ENCODE measurements around the gene COL4A6. TPM values are rescaled to one million over a fixed set of nuclear protein-coding genes. Genes with fewer than 3 reads are reported as not detected.

Gene COL4A6
- polyA plus RNA-seq, 3 donors = not detected

DNA sequence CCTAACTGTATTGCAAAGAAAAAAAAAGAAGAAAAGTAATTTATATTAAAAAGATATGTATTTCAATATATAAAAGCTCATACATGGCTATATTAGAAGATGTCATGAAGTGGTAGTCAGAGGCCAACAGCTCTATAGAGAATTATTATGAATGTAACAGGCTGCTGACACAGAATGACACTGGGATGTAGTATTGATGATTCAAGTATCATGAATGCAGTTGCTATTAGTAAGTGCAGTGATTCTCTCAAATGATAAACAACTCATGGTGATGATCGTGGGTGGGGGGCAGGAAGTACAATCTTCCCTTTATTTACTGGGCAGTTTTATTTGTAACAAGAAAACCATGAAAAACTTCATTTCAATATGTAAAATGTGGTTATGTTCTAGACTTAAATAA lies 124.6 kb downstream of the COL4A6 start:
- Histone ChIP-seq H3K9ac (ENCODE audit: insufficient read depth, low read length, poor library complexity, severe bottlenecking) (no peak overlapping the region), H2AFZ (ENCODE audit: insufficient read depth, low read depth, low read length, poor library complexity, severe bottlenecking) (no peak overlapping the region), H3K79me2 (ENCODE audit: insufficient read depth, low read length) (no peaks in the 10 kb centered on the region), H3K4me1 (ENCODE audit: control insufficient read depth in 1 of 2, insufficient read depth in 2 of 2, low read length in 2 of 2) (no peaks in the 10 kb centered on the region), H3K4me2 (replicated peaks; ENCODE audit: extremely low read depth, low read length, poor library complexity, severe bottlenecking) (no peak overlapping the region), H3K27me3 (ENCODE audit: control insufficient read depth in 2 of 2, insufficient read depth in 2 of 2, low read length in 2 of 2) (peaks cover 0 to 3% of the 10 kb centered on the region in 2 donors), H4K20me1 (ENCODE audit: insufficient read depth, low read length) (no peaks in the 10 kb centered on the region), H3K27ac (ENCODE audit: low read depth in 1 of 2, low read length in 2 of 2) (no peak overlapping the region), H3K9me3 (replicated peaks in 1 of 2; ENCODE audit: control insufficient read depth in 1 of 2, insufficient read depth in 1 of 2, low read length in 2 of 2) (no peaks in the 10 kb centered on the region), H3K36me3 (replicated peaks in 1 of 2; ENCODE audit: control insufficient read depth in 1 of 2, insufficient read depth in 2 of 2, low read length in 2 of 2) (no peaks in the 10 kb centered on the region), H3K4me3 (replicated peaks in 1 of 3; ENCODE audit: low read depth in 2 of 3, low read length in 3 of 3) (no peak overlapping the region)
- no peak overlapping the region for H3K4me3 Mint-ChIP-seq
- no peaks in the 10 kb centered on the region for H3K36me3 Mint-ChIP-seq
- TF ChIP-seq, protein P1, sequence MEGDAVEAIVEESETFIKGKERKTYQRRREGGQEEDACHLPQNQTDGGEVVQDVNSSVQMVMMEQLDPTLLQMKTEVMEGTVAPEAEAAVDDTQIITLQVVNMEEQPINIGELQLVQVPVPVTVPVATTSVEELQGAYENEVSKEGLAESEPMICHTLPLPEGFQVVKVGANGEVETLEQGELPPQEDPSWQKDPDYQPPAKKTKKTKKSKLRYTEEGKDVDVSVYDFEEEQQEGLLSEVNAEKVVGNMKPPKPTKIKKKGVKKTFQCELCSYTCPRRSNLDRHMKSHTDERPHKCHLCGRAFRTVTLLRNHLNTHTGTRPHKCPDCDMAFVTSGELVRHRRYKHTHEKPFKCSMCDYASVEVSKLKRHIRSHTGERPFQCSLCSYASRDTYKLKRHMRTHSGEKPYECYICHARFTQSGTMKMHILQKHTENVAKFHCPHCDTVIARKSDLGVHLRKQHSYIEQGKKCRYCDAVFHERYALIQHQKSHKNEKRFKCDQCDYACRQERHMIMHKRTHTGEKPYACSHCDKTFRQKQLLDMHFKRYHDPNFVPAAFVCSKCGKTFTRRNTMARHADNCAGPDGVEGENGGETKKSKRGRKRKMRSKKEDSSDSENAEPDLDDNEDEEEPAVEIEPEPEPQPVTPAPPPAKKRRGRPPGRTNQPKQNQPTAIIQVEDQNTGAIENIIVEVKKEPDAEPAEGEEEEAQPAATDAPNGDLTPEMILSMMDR (IDR thresholded peaks at IDR 0.05) = no peak
- no peak overlapping the region for H3K27ac Mint-ChIP-seq
- no peaks in the 10 kb centered on the region for H3K4me1 Mint-ChIP-seq
- DNase-seq = no peak
- H3K27me3 Mint-ChIP-seq (ENCODE audit: low read depth in 3 of 3) = peaks cover 0 to 5% (median 2%) of the 10 kb centered on the region in 3 donors
- no peaks in the 10 kb centered on the region for H3K9me3 Mint-ChIP-seq
- no CpG with 5 or more reads among the region's 1 CpG for WGBS (ENCODE audit: insufficient coverage)
- intact Hi-C loops (cut with micrococcal nuclease) = no loop called here

DNA sequence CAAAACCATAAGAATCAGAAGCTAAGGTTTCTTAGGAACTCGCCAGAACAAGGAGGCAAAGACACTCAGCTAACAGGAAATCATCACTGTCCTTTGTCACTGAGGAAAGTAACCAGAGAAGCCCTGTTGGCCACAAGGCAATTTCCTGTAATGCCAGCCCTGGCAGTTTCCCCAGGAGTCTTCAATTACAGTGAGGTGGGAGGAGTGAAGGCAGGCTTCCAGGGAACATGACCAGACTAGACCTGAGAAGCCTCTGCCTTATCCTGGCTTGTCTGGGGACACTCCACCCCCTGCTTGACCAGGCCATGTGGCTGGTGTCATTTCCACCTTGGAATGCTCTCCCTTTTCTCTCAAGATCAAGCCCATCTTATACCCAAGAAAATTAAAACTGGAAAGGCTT lies 125.3 kb downstream of the COL4A6 start:
- H4K20me1 ChIP-seq (ENCODE audit: insufficient read depth, low read length) = no peaks in the 10 kb centered on the region
- no peaks in the 10 kb centered on the region for H3K79me2 ChIP-seq (ENCODE audit: insufficient read depth, low read length)
- Mint-ChIP-seq H3K36me3 (no peaks in the 10 kb centered on the region), H3K4me1 (no peaks in the 10 kb centered on the region), H3K9me3 (no peaks in the 10 kb centered on the region), H3K4me3 (no peak overlapping the region), H3K27me3 (ENCODE audit: low read depth in 3 of 3) (peaks cover 0 to 5% (median 2%) of the 10 kb centered on the region in 3 donors), H3K27ac (peak overlapping the region in 1 of 7 donors; percentile 47)
- H3K4me3 ChIP-seq (replicated peaks in 1 of 3; ENCODE audit: low read depth in 2 of 3, low read length in 3 of 3) = no peak overlapping the region
- H2AFZ ChIP-seq (ENCODE audit: insufficient read depth, low read depth, low read length, poor library complexity, severe bottlenecking) = no peak overlapping the region
- H3K9me3 ChIP-seq (replicated peaks in 1 of 2; ENCODE audit: control insufficient read depth in 1 of 2, insufficient read depth in 1 of 2, low read length in 2 of 2) = no peaks in the 10 kb centered on the region
- H3K4me1 ChIP-seq (ENCODE audit: control insufficient read depth in 1 of 2, insufficient read depth in 2 of 2, low read length in 2 of 2) = no peaks in the 10 kb centered on the region
- no peak overlapping the region for H3K4me2 ChIP-seq (replicated peaks; ENCODE audit: extremely low read depth, low read length, poor library complexity, severe bottlenecking)
- H3K36me3 ChIP-seq (replicated peaks in 1 of 2; ENCODE audit: control insufficient read depth in 1 of 2, insufficient read depth in 2 of 2, low read length in 2 of 2) = no peaks in the 10 kb centered on the region
- TF ChIP-seq, protein P1 (IDR thresholded peaks at IDR 0.05) = no peak
- no peak overlapping the region for H3K27ac ChIP-seq (ENCODE audit: low read depth in 1 of 2, low read length in 2 of 2)
- no CpG with 5 or more reads among the region's 1 CpG for WGBS (ENCODE audit: insufficient coverage)
- no peak overlapping the region for H3K9ac ChIP-seq (ENCODE audit: insufficient read depth, low read length, poor library complexity, severe bottlenecking)
- no peak for DNase-seq
- intact Hi-C loops (cut with micrococcal nuclease) = no loop called here
- peaks cover 0 to 3% of the 10 kb centered on the region in 2 donors for H3K27me3 ChIP-seq (ENCODE audit: control insufficient read depth in 2 of 2, insufficient read depth in 2 of 2, low read length in 2 of 2)

All from CD14-positive monocyte (primary cell).